ENCODE data around the gene S100Z.
"Not testable (repeated sequence)": the region's sequence is repeated elsewhere in the genome, so short reads cannot be mapped to it uniquely, and the experiment has no call there.

The S100Z gene

DNA sequence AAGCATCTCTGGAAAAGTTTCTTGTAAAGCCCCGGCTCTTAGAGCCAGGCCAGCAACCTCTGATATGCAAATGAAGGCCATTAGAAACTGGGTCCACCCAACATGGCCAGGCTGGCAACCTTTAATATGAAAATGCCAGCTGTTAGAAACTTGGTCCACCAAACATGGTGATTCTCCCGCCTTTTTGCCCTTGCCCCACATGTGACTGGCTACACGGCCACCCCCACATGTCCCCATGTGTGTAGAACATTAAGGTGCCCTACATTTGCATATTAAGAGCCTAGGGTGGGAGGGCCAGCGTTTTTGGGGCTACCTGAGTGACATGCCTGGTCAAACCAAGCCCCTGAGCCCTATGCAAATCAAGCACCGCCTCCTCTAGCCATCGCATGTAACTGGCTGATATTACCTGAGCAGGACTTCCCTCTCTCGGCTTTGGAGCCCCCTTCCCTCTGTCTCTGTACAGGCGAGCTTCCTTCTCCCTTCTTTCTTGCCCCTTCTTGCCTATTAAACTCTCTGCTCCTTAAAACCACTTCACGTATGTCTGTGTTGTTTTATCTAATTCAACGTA lies 39.0 kb downstream of the S100Z start:
- DNase-seq: no peak

DNA sequence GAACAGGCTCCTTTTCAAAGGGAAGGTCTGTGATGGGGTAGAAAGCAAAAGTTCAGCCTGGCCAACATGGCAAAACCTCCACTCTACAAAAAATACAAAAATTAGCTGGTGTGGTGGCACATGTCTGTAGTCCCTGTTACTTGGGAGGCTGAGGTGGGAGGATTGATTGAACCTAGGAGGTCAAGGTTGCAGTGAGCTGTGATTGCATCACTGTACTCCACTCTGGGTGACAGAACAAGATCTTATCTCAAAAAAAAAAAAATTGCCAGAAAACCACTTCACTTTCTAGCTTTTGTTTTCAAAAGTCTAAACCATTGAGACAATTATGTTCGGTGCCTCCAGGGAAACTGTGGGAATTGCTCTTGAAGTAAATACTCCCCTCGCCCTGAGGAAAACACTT lies 43.5 kb downstream of the S100Z start:
- no peak for DNase-seq

DNA sequence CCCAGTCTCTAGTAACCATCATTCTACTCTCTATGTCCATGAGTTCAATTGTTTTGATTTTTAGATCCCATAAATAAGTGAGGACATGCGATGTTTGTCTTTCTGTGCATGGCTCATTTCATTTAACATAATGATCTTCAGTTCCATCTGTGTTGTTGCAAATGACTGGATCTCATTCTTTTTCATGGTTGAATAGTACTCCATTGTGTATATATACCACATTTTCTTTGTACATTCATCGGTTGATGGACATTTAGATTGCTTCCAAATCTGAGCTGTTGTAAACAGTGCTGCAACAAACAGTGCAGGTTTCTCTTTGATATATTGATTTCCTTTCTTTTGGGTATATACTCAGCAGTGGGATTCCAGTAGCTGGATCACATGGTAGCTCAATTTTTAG lies 46.4 kb downstream of the S100Z start:
- no peak for DNase-seq

DNA sequence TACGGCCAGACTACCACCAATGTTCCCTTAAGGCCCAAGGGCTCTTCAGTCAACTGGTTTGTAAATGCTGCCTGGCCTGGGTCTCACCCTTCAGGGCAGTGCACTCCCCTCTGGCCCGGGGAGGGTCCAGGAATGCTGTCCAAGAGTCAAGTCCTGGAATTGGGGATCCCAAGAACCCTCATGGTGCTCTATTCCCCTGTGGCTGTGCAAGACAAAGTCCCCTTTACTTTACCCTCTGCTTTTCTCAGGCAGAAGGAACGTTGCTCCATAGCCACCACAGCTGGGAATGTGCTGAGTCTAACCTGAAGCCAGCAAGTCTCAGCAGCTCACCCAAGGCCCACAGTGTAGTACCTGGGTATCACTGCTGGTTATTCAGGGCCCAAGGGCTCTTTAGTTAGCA lies 51.7 kb downstream of the S100Z start:
- DNase-seq: no peak

DNA sequence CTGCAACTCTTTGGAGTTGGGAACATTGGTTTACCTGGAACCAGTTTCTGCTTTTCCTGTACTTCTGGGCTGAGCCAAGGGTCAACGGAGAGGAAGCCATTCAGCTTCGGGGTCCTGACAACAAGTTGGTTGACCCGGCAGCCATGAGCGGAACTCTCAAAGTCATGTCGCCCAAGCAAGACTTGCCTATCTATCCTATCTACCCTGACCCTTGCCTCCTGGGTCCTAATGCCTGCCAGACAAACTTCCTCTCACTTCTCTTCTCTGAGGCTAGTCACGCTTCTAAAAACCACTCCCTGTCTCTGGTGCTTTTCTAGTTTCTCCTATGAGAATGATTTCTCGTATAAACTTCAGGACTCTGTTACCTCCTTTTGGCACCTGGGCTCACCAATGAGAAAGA lies 58.4 kb downstream of the S100Z start:
- no peak for DNase-seq

DNA sequence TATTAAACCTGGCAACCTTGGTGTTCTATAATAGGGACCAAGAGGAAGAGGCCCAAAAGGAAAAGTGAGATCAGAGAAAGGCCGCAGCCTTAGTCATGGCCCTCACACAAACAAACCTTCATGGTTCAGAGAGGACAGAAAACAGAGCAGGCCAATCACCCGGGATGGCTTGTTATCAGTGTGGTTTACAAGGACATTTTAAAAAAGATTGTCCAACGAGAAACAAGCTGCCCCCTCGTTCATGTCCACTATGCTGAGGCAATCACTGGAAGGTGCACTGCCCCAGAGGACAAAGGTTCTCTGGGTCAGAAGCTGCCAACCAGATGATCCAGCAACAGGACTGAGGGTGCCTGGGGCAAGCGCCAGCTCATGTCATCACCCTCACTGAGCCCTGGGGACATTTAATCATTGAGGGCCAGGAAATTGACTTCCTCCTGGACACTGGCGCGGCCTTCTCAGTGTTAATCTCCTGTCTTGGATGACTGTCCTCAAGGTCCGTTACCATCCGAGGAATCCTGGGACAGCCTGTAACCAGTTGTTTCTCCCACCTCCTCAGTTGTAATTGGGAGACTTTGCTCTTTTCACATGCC lies 60.6 kb downstream of the S100Z start:
- DNase-seq: not testable (repeated sequence)

DNA sequence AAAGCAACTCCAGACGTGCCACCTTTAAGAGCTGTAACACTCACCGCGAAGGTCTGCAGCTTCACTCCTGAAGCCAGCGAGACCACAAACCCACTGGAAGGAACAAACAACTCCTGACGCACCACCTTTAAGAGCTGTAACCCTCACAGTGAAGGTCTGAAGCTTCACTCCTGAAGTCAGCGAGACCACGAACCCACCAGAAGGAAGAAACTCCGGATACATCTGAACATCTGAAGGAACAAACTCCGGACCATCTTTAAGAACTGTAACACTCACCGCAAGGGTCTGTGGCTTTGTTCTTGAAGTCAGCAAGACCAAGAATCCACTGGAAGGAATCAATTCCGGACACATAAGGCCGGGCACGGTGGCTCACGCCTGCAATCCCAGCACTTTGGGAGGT lies 64.9 kb downstream of the S100Z start:
- not testable (repeated sequence) for DNase-seq

DNA sequence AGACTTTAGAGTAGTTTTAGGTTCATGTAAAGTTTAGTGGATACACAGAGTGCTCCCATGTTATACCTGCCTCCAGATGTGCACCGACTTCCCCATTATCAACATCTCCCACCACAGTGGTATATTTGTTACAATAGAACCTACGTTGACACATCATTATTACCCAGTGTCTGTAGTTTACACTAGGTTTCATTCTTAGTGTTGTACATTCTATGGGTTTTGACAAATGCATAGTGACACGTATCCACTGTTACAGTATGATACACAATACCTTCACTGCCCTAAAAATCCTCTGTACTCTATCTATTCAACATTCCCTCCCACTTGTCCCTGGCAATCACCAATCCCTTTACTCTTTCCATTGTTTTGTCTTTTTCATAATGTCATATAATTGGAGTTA lies 68.7 kb downstream of the S100Z start:
- no peak for DNase-seq

DNA sequence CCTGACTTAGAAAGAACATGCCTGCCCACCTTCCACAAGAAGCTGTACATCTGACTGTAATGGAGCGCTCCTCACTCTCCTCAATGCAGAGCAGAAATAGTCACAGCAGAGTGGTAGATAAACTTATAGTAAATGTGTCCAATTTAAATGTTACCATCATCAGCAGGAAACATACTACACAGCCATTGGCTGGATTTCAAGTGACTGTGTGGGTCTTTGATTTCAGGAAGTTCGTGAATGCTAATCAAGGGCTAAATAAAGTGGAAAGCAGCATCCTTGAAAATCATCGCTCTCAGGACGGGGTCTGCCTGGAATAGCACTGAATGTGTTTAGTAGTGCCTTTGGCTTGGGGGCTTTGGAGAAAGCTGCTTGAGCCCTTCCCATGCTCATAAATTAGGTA lies 70.7 kb downstream of the S100Z start:
- no peak for DNase-seq

DNA sequence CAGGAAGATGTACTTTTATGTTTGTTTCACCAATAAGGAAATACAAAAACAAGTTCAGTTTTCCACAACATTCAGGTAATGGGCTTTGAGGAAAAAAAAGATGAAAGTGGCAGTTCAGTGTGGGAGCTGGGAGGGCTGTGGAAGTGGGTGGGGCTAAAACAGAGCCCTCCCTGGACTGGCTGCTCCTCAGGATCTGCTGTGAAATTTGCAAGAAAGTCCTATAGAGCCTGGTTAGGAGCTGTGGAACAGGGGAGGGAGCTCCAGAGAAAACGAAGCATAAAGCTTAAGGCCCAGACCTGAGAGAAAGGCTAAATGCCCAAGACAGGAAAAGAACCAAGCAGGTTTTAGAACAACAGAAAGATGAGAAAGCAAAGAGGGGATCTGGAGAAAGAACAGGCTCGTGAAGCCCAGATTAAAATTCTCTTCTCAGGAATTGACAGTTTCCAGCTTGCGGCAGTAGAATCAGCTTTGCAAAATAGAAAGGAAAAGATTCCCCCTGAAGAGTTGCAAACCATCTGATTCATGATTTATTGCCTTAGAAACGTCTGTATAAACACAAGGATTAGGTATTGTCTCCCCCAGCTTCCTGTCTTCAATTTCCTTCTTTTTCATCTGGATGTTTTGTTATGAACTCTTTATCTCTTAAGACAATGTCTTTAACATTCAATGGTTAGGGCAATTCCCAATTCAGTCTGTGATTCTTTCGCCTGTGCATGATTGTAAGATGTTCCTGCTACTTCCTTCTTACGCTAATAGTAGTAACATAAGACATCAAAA lies 76.7 kb downstream of the S100Z start:
- no peak for DNase-seq

DNA sequence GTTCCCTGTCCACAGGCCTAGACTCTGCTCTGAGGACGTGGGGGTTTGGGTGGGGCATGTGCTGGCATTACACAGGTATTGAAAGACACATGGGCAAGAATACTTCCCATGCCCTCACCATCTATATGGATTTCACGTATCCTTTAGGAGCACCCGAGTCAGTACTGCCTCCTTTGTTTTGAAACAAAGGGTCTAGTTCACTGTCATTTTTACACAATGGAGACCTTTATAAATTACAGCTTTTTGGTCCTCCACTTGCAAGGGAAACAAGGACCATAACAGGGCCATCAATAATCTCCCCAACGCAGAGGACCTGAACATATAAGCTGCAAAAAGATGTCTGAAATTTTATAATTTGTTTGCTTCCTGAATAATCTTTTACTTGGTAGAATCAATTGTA lies 78.1 kb downstream of the S100Z start:
- no peak for DNase-seq

DNA sequence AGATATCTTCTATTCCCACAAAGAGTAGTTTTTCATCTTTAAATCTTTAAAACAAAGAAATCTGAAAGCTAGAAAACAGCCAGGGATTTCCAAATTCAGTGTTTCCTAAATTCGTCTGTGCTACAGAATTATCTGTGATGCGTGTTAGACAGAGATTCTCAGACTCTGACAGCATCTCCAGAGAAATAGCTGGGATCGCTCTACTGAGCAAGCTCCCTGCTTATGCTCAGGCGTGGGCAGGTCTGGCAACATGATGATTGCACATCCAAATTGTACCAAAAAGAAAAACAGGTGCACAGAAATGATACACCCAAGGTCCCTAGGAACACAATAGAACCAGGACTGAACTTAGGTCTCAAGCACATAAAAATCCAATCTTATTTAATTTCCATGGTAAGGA lies 80.3 kb downstream of the S100Z start:
- no peak for DNase-seq

DNA sequence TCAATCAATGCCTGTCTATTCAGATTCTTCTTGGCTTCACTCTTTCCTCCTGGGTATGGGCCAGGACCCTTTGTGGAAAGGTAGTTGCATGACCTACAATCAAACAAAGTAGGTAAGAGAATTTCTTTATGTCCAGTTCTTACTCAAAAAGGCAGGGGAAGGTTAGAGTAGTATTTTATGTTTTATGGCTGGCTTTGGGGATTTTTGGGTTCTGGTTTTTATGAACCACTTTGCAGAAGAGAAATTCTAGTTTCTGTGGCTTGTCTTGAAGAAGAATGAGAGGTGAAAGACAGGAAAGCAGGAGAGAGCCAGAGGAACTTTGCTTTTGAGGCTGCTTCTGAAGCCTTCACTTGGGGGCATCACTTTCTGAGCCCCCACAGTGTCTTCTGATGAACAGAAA lies 88.4 kb downstream of the S100Z start:
- no peak for DNase-seq

DNA sequence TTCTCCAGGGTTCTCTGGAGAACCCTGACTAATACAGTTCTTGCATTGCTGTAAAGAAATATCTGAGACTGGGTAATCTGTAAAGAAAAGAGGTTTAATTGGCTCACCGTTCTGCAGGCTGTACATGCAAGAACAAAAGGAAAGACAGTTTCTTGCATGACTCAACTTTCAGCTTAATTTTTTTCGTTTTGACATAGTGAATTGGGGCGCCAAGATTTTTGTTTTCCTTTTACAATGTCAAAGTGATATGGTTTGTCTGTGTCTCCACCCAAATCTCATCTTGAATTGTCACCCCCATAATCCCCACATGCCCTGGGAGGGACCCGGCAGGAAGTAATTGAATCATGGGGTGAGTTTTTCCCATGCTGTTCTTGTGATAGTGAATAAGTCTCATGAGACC lies 91.2 kb downstream of the S100Z start:
- DNase-seq: no peak

DNA sequence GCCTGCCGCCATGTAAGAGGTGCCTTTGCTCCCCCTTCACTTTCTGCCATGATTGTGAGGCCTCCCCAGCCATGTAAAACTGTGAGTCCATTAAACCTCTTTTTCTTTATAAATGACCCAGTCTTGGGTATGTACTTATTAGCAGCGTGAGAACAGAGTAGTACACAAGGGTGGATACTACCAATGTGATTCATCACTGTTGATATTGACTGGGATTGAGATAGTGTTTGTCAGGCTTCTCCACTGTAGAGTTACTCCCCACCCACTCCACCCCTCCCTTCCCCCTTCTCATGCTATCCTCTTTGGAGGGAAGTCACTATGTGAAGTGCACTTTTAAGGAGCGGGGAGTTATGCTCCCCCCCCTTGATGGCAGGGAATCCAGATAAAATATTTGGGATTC lies 91.6 kb downstream of the S100Z start:
- DNase-seq: no peak

DNA sequence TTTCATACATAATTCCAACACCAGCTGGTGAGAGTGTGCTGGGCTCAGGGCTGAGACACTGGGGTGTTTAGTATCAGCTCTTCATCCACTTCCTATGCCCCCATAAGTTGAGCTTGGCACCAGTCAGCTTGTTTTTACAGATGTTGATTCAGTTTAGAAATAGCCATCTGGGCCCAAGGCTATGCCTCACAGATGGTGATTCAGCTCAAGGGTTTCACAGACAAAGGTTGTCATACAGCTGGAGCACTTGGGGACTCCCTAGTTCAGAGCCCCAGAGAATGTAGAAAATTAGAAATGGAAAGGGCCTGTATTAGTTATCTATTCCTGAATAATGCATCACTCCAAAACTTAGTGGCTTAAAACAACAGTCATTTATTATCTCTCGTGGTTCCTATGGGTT lies 92.8 kb downstream of the S100Z start:
- no peak for DNase-seq

DNA sequence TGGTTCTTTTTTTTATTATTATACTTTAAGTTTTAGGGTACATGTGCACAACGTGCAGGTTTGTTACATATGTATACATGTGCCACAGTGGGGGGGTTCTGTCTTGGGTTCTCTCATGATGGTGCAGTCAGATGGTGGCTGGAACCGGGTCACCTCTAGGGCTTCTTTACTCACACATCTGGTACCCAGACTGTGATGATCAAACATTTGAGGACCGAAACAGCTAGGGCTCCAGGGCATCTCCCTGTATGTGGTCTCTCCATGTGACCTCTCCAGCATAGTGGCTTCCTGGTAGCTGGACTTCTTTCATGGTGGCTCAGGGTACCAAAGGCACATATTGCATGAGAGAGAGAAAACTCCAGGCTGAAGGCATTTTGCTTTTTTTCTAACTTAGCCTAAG lies 93.2 kb downstream of the S100Z start:
- DNase-seq: no peak

DNA sequence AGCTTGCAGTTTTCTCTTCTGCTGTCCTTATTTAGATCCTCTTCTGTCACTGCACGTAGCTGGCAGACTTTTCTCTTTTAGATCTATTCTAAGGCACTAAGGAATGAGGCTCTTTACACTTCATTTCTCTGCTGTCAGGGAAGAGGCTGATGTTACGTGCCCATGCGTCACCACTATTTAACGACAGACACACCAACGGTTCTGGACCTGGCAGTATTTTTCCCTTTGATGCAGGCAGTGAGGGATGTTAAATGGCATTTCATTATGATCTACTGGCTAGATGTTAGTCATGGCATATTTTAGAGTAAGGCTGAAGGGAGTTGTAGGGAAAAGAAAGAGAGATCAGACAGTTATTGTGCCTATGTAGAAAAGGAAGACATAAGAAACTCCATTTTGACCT lies 94.8 kb downstream of the S100Z start:
- no peak for DNase-seq

DNA sequence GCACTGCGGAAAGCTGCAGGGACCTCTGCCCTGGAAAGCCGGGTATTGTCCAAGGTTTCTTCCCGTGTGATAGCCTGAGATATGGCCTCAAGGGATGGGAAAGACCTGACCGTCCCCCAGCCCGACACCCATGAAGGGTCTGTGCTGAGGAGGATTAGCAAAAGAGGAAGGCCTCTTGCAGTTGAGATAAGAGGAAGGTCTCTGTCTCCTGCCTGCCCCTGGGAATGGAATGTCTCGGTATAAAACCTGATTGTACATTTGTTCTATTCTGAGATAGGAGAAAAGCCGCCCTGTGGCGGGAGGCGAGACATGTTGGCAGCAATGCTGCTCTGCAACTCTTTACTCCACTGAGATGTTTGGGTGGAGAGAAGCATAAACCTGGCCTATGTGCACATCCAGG lies 95.4 kb downstream of the S100Z start:
- not testable (repeated sequence) for DNase-seq

DNA sequence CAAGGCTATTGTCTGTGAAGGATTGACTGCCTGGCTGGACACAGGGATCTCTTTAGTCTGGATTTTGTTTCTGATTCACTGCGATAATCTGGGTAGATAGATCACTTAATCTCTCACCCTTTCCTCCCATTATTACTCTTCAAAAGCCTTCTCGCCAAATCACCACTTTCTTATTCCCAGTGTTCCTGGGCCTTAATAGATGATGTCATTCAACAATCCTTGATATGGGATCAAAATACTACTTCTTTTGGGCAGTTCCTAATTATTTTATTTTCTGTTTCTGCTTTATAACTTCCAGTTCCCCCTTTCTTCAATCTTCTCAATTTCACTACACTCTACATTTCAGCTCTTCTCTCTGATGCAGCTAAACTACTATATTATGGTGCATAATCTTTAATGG lies 96.3 kb downstream of the S100Z start:
- DNase-seq: no peak

DNA sequence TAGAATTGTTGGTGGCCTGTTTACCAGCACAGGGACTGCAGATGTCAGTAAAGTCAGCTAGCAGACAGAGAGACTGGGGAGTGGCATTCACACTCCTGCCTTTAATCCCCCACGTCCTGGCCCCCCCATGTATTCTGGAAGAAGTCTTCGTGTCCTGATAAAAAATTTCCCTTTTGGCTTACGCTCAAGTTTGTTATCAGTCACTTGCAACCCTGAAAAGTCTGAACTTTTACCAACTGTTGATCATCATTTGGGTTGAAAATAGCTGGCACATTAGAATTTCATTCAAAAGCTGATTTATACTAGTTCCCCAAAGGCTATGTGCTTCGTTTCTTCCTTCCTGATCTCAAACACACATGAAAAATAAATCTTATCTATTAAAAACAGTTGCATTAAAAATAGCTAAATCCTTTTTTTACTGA lies 97.3 kb downstream of the S100Z start:
- no peak for DNase-seq

DNA sequence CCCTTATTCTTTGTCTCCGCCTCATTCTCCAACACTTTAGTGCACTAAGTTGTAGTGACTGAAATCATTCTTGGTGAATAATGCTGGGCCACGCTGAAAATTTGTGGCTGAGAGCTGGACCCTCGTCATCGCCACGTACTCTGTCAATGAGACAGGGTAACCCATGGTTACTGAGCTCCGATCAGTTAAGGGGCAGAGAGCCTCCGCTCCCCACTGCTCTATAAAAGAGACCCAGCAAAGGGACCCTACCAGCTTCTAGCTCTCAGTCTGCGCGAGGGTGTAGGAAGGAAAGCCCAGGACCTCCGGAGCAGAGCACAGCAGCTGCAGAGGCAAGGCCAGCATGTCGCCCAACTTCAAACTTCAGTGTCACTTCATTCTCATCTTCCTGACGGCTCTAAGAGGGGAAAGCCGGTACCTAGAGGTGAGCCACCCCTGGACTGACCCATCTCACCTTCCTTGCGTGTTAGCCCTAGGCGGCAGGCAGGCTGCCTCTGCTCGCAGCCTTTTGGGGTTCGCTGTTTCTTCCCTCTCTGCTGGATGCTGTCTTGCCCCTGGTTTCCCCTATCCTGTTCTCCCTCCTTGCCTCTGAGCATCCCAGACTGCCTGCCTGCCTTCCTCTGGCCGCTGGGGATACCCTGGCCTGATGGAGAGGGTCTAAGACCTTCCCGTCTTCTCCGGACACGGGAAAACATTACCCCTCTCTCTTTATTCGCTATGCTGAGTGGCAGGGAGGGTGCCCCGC lies 103.2 kb downstream of the S100Z start, which contains the start of gene CRHBP:
Gene CRHBP, plus strand, starts transcription at position 251 of the 742 bp plus-strand sequence. Its CDS starts 90 bp downstream, at position 341.
- DNase-seq: no peak

DNA sequence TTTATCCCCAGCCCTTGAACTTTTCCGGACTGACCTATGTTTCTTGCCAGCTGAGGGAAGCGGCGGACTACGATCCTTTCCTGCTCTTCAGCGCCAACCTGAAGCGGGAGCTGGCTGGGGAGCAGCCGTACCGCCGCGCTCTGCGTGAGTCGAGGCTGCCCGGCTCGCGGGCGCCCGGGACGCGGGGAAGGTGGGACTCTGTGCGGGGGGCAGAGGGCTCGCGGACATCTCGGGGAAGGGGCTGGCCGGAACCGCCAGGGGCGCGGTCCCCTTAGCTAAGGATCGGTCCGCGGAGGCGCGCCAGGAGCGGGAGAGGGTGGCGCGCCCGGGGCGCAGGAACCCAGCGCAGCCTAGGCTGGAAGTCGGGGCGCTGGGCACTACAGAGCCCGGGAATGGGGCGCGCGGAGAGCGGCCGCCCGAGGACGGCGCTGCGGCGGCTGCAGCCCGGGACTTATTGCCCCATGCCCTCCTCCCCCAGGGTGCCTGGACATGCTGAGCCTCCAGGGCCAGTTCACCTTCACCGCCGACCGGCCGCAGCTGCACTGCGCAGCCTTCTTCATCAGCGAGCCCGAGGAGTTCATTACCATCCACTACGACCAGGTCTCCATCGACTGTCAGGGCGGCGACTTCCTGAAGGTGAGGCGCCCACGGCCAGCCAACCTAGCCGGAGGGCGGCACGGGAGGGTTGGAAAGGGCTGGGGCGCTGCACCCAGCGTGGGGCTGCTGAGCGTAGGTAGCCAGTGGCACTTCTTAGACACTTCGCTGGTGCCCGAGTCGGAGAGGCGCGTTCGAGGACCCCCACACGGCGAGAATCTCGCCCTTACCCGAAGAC lies 104.0 kb downstream of the S100Z start:
- DNase-seq: no peak
